ENCODE measurements around the gene JAK3.

JAK3 gene

DNA sequence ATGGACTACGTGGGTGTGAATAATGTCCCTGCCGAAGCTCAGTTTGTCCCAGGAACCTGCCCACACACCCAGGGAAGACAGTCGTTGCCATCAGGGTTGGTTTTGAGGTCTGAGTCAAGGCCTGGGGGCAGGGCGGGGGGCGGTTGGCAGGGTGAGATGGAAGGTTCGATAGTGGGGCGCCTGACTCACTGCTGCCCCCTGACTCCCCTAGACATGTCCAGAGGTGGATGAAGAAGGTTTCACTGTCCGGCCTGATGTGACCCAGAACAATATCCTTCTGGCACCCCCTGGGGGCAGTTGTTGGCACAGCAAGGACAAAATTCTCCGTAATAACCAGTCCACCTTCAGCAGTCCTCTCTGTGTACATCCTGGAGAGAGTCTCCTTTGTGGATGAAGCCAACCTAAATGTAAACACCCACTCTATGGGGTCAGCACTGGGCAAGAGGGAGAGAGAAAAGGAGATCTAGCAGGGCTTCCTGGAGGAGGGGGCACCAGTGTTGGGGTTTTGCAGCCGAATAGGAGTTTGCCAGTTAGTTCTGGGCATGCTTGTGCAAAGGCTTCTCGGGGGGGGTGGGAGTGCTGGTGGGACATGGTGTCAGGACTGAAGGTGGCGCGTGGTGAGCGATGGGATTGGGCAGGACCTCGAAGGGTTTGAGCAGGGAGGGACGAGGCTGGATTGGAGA lies 72.4 kb downstream of the JAK3 start:
- no peak for DNase-seq
